ENCODE data around the gene CELSR3. TPM values are rescaled to one million over a fixed set of nuclear protein-coding genes. Genes with fewer than 3 reads are reported as not detected.

CELSR3 gene
- total and polyA plus RNA-seq, 2 of the 4 experiments (the other 2 are of a cell fraction): 0.18 to 0.63 TPM

- TF ChIP-seq NFE2L2 (IDR thresholded peaks at IDR 0.05; ENCODE audit: low read depth, low read length) (peak; percentile 54; the same call in 1 of the 2 replicates), MXI1 (IDR thresholded peaks at IDR 0.05; ENCODE audit: borderline replicate concordance, low read depth, low read length) (peak; percentile 96), CHD1 (IDR thresholded peaks at IDR 0.05; ENCODE audit: low read depth, low read length) (no peak)
These were observed 1.0 kb upstream of the CELSR3 start (continued) for GRCh38 chr3:48663489-48664312.

GRCh38 chr3:48662145-48662752, 437 bp downstream of the CELSR3 start:
- Histone ChIP-seq H3K9ac (ENCODE audit: low read depth, low read length) (no peak overlapping the region), H4K91ac (ENCODE audit: insufficient read depth, low read depth, low read length) (no peak overlapping the region), H3K14ac (replicated peaks; ENCODE audit: low read depth, low read length) (no peak overlapping the region), H3K18ac (ENCODE audit: low read depth, low read length) (no peak overlapping the region), H2BK15ac (ENCODE audit: low read depth, low read length) (no peak overlapping the region), H3K36me3 (ENCODE audit: control insufficient read depth, insufficient read depth, low read length) (no peaks in the 10 kb centered on the region), H3K4me2 (ENCODE audit: low read depth, low read length) (no peak overlapping the region; the same call in 1 of the 2 replicates), H3K56ac (ENCODE audit: extremely low read depth, insufficient read depth, low read length) (no peak overlapping the region), H3K9me1 (ENCODE audit: insufficient read depth, low read length) (peaks cover 5% of the 10 kb centered on the region), H4K5ac (ENCODE audit: low read depth, low read length) (no peak overlapping the region), H3K79me1 (ENCODE audit: low read depth in 1 of 2, low read length in 2 of 2) (peaks cover 0 to 5% of the 10 kb centered on the region in 2 experiments; a peak in 1 of 4 replicates), H4K8ac (ENCODE audit: low read depth in 2 of 2, low read length in 2 of 2) (no peak overlapping the region), H2AFZ (replicated peaks; ENCODE audit: low read length, poor library complexity) (no peak overlapping the region), H2AK9ac (replicated peaks; ENCODE audit: low read depth, low read length, poor library complexity) (no peak overlapping the region), H3K27ac (ENCODE audit: insufficient read depth, low read length) (no peak overlapping the region), H4K20me1 (ENCODE audit: insufficient read depth, low read length) (no peaks in the 10 kb centered on the region), H3K4me3 (ENCODE audit: insufficient read depth, low read depth, low read length) (peak overlapping the region; percentile 56; the same call in 1 of the 2 replicates), H2BK120ac (ENCODE audit: low read depth, low read length) (no peak overlapping the region), H3K4me1 (ENCODE audit: control insufficient read depth, insufficient read depth, low read length) (no peaks in the 10 kb centered on the region; the same call in 1 of the 2 replicates), H3K9me3 (ENCODE audit: control insufficient read depth, insufficient read depth, low read length) (no peaks in the 10 kb centered on the region), H2BK20ac (ENCODE audit: low read depth, low read length) (no peak overlapping the region), H2AK5ac (ENCODE audit: low read depth, low read length) (no peak overlapping the region), H3K27me3 (ENCODE audit: control insufficient read depth, insufficient read depth, low read length) (no peaks in the 10 kb centered on the region), H2BK5ac (ENCODE audit: low read depth, low read length, poor library complexity, severe bottlenecking) (no peak overlapping the region), H3K23ac (ENCODE audit: low read depth, low read length) (no peak overlapping the region), H3K4ac (ENCODE audit: low read depth, low read length) (no peak overlapping the region)
- no TSS peak for BruUV-seq (replicated peaks)
- DNase-seq: no peak
- ChIA-PET CTCF (interaction anchor here (0.7 to 2.0 kb wide), 2 partner anchors 26 to 50 kb away, joined by 3 to 5 read pairs; partner anchors contain the start of gene SLC26A6), POLR2A (ENCODE audit: unreplicated experiment) (interaction anchor here (0.6 to 0.8 kb wide), 2 partner anchors 39 to 65 kb away, joined by 15 to 18 read pairs; no protein-coding TSS in a partner anchor)
- dilution Hi-C loops (cut with HindIII; ENCODE audit: low sequenced_read_pairs, unreplicated experiment) (no loop called here), intact Hi-C loops (cut with micrococcal nuclease) (no loop called here), in situ Hi-C loops (cut with MboI; ENCODE audit: low sequenced_read_pairs) (loop anchor here (10.0 kb wide), 1 partner anchor 197 kb away; a partner anchor contains a TSS)
- 6% methylated on average over 10 of the region's 46 CpGs; no CpG with 5 or more reads in 1 of the 2 experiments for whole genome bisulfite sequencing, 2 experiments (ENCODE audit: extremely low coverage in 2 of 2, insufficient read length in 1 of 2)
- no peak for ATAC-seq (ENCODE audit: low read depth)
- TF ChIP-seq RFX5 (IDR thresholded peaks at IDR 0.05; ENCODE audit: low read depth, low read length): no peak
- TF ChIP-seq CTCF (conservative IDR thresholded peaks at IDR 0.05; ENCODE audit: low read depth, low read length): no peak
- TF ChIP-seq NFE2L2 (IDR thresholded peaks at IDR 0.05; ENCODE audit: low read depth, low read length): no peak
- no peak for TF ChIP-seq MXI1 (IDR thresholded peaks at IDR 0.05; ENCODE audit: borderline replicate concordance, low read depth, low read length)
- no peak for TF ChIP-seq FOS (IDR thresholded peaks at IDR 0.05; ENCODE audit: low read depth, low read length)
- TF ChIP-seq SMC3 (IDR thresholded peaks at IDR 0.05; ENCODE audit: low read depth, low read length): no peak
- TF ChIP-seq CEBPB (IDR thresholded peaks at IDR 0.05; ENCODE audit: low read depth, low read length): no peak
- no peak for TF ChIP-seq MAZ (IDR thresholded peaks at IDR 0.05; ENCODE audit: borderline replicate concordance, low read depth, low read length)
- no peak for TF ChIP-seq CHD1 (IDR thresholded peaks at IDR 0.05; ENCODE audit: low read depth, low read length)
- no peak for TF ChIP-seq RAD21 (IDR thresholded peaks at IDR 0.05; ENCODE audit: low read length)
- TF ChIP-seq BHLHE40 (IDR thresholded peaks at IDR 0.05; ENCODE audit: low read depth, low read length): no peak
- TF ChIP-seq RCOR1 (IDR thresholded peaks at IDR 0.05; ENCODE audit: insufficient replicate concordance, low read length): no peak
- TF ChIP-seq MAFK (IDR thresholded peaks at IDR 0.05; ENCODE audit: low read depth, low read length): no peak
